ENCODE results near the gene TM9SF3. TPM values are rescaled to one million over a fixed set of nuclear protein-coding genes. Genes with fewer than 3 reads are reported as not detected.

TM9SF3 gene
- total and polyA plus RNA-seq, 2 experiments from 2014 or later = 37.3 to 72.5 TPM

GRCh38 chr10:96500519-96500918 is 86.3 kb downstream of the TM9SF3 start (continued):
- TF ChIP-seq CTCF (conservative IDR thresholded peaks at IDR 0.05; ENCODE audit: low read depth in 2 of 2) (no peak), CREB1 (CRISPR knock-in tag; IDR thresholded peaks at IDR 0.05; ENCODE audit: low read depth) (no peak), POLR2AphosphoS5 (IDR thresholded peaks at IDR 0.05; ENCODE audit: low read depth) (no peak), ZNF331 (CRISPR knock-in tag; IDR thresholded peaks at IDR 0.05; ENCODE audit: low read depth) (no peak)

GRCh38 chr10:96500050-96500449 is 86.8 kb downstream of the TM9SF3 start:
- H3K4me3 Mint-ChIP-seq = no peak overlapping the region
- Histone ChIP-seq H3K27me3 (ENCODE audit: insufficient read depth) (no peaks in the 10 kb centered on the region), H3F3A (replicated peaks; ENCODE audit: low read depth) (no peaks in the 10 kb centered on the region), H3K36me3 (ENCODE audit: insufficient read depth) (no peaks in the 10 kb centered on the region), H3K4me2 (no peak overlapping the region), H2AFZ (no peak overlapping the region), H3K79me2 (replicated peaks; ENCODE audit: insufficient read depth) (no peaks in the 10 kb centered on the region), H4K20me1 (replicated peaks; ENCODE audit: insufficient read depth) (no peaks in the 10 kb centered on the region), H3K27ac (ENCODE audit: low read depth) (no peak overlapping the region), H3K4me3 (no peak overlapping the region), H3K9me2 (ENCODE audit: insufficient read depth) (no peaks in the 10 kb centered on the region; the same call in 1 of the 2 replicates), H3K4me1 (ENCODE audit: insufficient read depth) (no peaks in the 10 kb centered on the region)
- ATAC-seq (no peak), DNase-seq (ENCODE audit: low spot score) (no peak)
- H3K9me3 Mint-ChIP-seq = no peaks in the 10 kb centered on the region
- peaks cover 6% of the 10 kb centered on the region for H3K27me3 Mint-ChIP-seq (ENCODE audit: insufficient read depth, low read depth, poor library complexity)
- H3K36me3 Mint-ChIP-seq (ENCODE audit: low read depth) = no peaks in the 10 kb centered on the region
- no peak for TF ChIP-seq REST (IDR thresholded peaks at IDR 0.05; ENCODE audit: unreplicated experiment)
- TF ChIP-seq ZNF462 (CRISPR knock-in tag; IDR thresholded peaks at IDR 0.05) = no peak
- TF ChIP-seq EZH2 (IDR thresholded peaks at IDR 0.05; ENCODE audit: low read depth, unreplicated experiment) = no peak
- no peak for TF ChIP-seq ZNF331 (CRISPR knock-in tag; IDR thresholded peaks at IDR 0.05; ENCODE audit: low read depth)
- H3K4me1 Mint-ChIP-seq = peaks cover 7% of the 10 kb centered on the region
- H3K27ac Mint-ChIP-seq = no peak overlapping the region

Measured in GM23338 (cell line).